ENCODE data around the gene HAUS5. TPM values are rescaled to one million over a fixed set of nuclear protein-coding genes. Genes with fewer than 3 reads are reported as not detected.

Gene HAUS5
- total RNA-seq, 1 experiment from 2014 or later = 32.9 TPM

DNA sequence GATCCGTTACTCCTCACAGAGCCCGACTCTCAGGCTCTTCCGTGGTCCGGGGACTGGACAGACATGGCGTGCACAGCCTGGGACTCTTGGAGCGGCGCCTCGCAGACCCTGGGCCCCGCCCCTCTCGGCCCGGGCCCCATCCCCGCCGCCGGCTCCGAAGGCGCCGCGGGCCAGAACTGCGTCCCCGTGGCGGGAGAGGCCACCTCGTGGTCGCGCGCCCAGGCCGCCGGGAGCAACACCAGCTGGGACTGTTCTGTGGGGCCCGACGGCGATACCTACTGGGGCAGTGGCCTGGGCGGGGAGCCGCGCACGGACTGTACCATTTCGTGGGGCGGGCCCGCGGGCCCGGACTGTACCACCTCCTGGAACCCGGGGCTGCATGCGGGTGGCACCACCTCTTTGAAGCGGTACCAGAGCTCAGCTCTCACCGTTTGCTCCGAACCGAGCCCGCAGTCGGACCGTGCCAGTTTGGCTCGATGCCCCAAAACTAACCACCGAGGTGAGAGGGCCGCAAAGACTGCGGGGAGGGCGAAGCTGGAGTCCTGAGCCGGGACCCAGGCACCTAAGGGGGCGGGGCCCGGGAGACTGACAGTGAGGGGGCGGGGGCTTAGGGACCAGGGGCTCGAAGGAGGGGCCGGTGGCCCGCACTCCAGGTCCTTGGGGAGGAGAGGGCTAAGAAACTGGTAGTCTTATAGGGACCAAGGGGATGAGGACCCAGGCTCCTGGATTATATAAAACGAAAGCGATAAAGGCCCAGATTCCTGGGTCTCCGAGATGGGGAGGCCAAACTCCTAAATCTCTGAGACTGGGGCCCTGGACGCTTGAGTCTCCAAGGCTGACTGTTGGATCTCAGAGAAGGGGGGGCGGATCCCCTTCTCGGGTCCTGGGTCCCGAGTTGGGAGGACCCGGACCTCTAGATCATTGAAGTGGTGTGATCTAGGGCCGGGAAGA is 31.0 kb downstream of the HAUS5 start:
- Histone ChIP-seq H3K4ac (ENCODE audit: low read depth, low read length) (no peak overlapping the region), H3K4me1 (ENCODE audit: insufficient read depth, low read length) (peaks cover 10% of the 10 kb centered on the region; the same call in 1 of the 2 replicates), H4K91ac (ENCODE audit: insufficient read length, low read depth, low read length) (no peak overlapping the region), H2BK12ac (ENCODE audit: insufficient read length, low read depth, low read length) (no peak overlapping the region), H2BK15ac (ENCODE audit: low read depth, low read length) (no peak overlapping the region), H4K20me1 (ENCODE audit: control insufficient read depth, insufficient read depth, insufficient read length) (no peaks in the 10 kb centered on the region), H3K56ac (ENCODE audit: insufficient read length, low read depth, low read length) (no peak overlapping the region), H2AK5ac (ENCODE audit: insufficient read length, low read length) (no peak overlapping the region), H3K27ac (ENCODE audit: insufficient read length, low read depth, low read length) (no peak overlapping the region), H3K14ac (ENCODE audit: insufficient read depth, low read length) (peak overlapping the region; percentile 92; the same call in 1 of the 2 replicates), H3K9ac (ENCODE audit: extremely low read depth, insufficient read length, low read length) (peak overlapping the region; percentile 16), H3K23ac (ENCODE audit: insufficient read length, low read depth, low read length) (no peak overlapping the region), H2BK5ac (ENCODE audit: insufficient read length, low read length) (no peak overlapping the region), H3T11ph (ENCODE audit: low read length) (no peak overlapping the region), H3K79me2 (ENCODE audit: insufficient read depth, low read length) (no peaks in the 10 kb centered on the region; the same call in 1 of the 2 replicates), H3K9me3 (ENCODE audit: control insufficient read depth, low read depth, low read length) (no peaks in the 10 kb centered on the region), H2BK120ac (ENCODE audit: low read depth, low read length, poor library complexity, severe bottlenecking) (no peak overlapping the region), H2BK20ac (ENCODE audit: low read depth, low read length, poor library complexity, severe bottlenecking) (no peak overlapping the region), H4K8ac (replicated peaks; ENCODE audit: insufficient read length, low read depth, low read length) (no peak overlapping the region), H2AFZ (ENCODE audit: low read length) (no peak overlapping the region), H3K79me1 (ENCODE audit: insufficient read depth, low read depth, low read length, poor library complexity, severe bottlenecking) (no peaks in the 10 kb centered on the region), H3K23me2 (ENCODE audit: insufficient read length, low read depth, low read length, poor library complexity, severe bottlenecking) (peaks cover 15% of the 10 kb centered on the region), H3K18ac (ENCODE audit: insufficient read length, low read depth, low read length) (peak overlapping the region; percentile 92), H3K4me2 (ENCODE audit: insufficient read depth, insufficient read length, low read length) (peak overlapping the region; percentile 82), H4K5ac (ENCODE audit: insufficient read length, low read depth, low read length) (no peak overlapping the region), H3K27me3 (ENCODE audit: insufficient read depth, low read length) (no peaks in the 10 kb centered on the region; the same call in 1 of the 2 replicates)
- Mint-ChIP-seq H3K4me1 (peaks cover 34 to 42% of the 10 kb centered on the region in 2 experiments), H3K9me3 (no peaks in the 10 kb centered on the region; a peak in 2 of 5 replicates), H3K27me3 (ENCODE audit: low read depth) (peaks cover 24% of the 10 kb centered on the region), H3K27ac (no peak overlapping the region), H3K4me3 (peak overlapping the region; percentile 66 to 91), H3K36me3 (ENCODE audit: insufficient read depth in 1 of 3, low read depth in 3 of 3) (no peaks in the 10 kb centered on the region)
- no CpG with 5 or more reads among the region's 69 CpGs for WGBS (ENCODE audit: extremely low coverage, insufficient read length, low lambda C conversion rate)
- DNase-seq = peak; percentile 94
- TF ChIP-seq, protein P1, sequence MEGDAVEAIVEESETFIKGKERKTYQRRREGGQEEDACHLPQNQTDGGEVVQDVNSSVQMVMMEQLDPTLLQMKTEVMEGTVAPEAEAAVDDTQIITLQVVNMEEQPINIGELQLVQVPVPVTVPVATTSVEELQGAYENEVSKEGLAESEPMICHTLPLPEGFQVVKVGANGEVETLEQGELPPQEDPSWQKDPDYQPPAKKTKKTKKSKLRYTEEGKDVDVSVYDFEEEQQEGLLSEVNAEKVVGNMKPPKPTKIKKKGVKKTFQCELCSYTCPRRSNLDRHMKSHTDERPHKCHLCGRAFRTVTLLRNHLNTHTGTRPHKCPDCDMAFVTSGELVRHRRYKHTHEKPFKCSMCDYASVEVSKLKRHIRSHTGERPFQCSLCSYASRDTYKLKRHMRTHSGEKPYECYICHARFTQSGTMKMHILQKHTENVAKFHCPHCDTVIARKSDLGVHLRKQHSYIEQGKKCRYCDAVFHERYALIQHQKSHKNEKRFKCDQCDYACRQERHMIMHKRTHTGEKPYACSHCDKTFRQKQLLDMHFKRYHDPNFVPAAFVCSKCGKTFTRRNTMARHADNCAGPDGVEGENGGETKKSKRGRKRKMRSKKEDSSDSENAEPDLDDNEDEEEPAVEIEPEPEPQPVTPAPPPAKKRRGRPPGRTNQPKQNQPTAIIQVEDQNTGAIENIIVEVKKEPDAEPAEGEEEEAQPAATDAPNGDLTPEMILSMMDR (conservative IDR thresholded peaks at IDR 0.05) = no peak

All from H9 (cell line).